ENCODE measurements around the gene SYCP1. TPM values are rescaled to one million over a fixed set of nuclear protein-coding genes. Genes with fewer than 3 reads are reported as not detected.

SYCP1 gene
- total RNA-seq, 1 experiment from 2014 or later, result not detected

GRCh38 chr1:114997510-114998289 is 143.0 kb downstream of the SYCP1 start:
- Histone ChIP-seq H2BK20ac (ENCODE audit: low read depth, low read length, poor library complexity, severe bottlenecking) (no peak overlapping the region), H2AFZ (ENCODE audit: low read length) (no peak overlapping the region), H3K23me2 (ENCODE audit: insufficient read length, low read depth, low read length, poor library complexity, severe bottlenecking) (no peaks in the 10 kb centered on the region), H3K27ac (ENCODE audit: insufficient read length, low read depth, low read length) (no peak overlapping the region), H4K5ac (ENCODE audit: insufficient read length, low read depth, low read length) (no peak overlapping the region), H3K23ac (ENCODE audit: insufficient read length, low read depth, low read length) (no peak overlapping the region), H3K27me3 (ENCODE audit: insufficient read depth, low read length) (no peaks in the 10 kb centered on the region), H3K18ac (ENCODE audit: insufficient read length, low read depth, low read length) (no peak overlapping the region), H4K8ac (replicated peaks; ENCODE audit: insufficient read length, low read depth, low read length) (no peak overlapping the region), H3K79me1 (ENCODE audit: insufficient read depth, low read depth, low read length, poor library complexity, severe bottlenecking) (no peaks in the 10 kb centered on the region), H2BK12ac (ENCODE audit: insufficient read length, low read depth, low read length) (no peak overlapping the region), H3K56ac (ENCODE audit: insufficient read length, low read depth, low read length) (no peak overlapping the region), H3K79me2 (ENCODE audit: insufficient read depth, low read length) (no peaks in the 10 kb centered on the region), H3K14ac (ENCODE audit: insufficient read depth, low read length) (no peak overlapping the region), H2BK120ac (ENCODE audit: low read depth, low read length, poor library complexity, severe bottlenecking) (no peak overlapping the region), H3K4ac (ENCODE audit: low read depth, low read length) (no peak overlapping the region), H4K91ac (ENCODE audit: insufficient read length, low read depth, low read length) (no peak overlapping the region), H3K9me3 (ENCODE audit: control insufficient read depth, low read depth, low read length) (no peaks in the 10 kb centered on the region), H3K9ac (ENCODE audit: extremely low read depth, insufficient read length, low read length) (no peak overlapping the region), H3K4me2 (ENCODE audit: insufficient read depth, insufficient read length, low read length) (no peak overlapping the region), H2BK5ac (ENCODE audit: insufficient read length, low read length) (no peak overlapping the region), H2BK15ac (ENCODE audit: low read depth, low read length) (no peak overlapping the region), H3T11ph (ENCODE audit: low read length) (no peak overlapping the region), H4K20me1 (ENCODE audit: control insufficient read depth, insufficient read depth, insufficient read length) (no peaks in the 10 kb centered on the region), H2AK5ac (ENCODE audit: insufficient read length, low read length) (no peak overlapping the region), H3K4me1 (ENCODE audit: insufficient read depth, low read length) (no peaks in the 10 kb centered on the region)
- 0 out of 4 replicates have a peak, but pooled peaks cover 0 to 2% of the 10 kb centered on the region in 2 experiments for H3K4me1 Mint-ChIP-seq
- no peak for TF ChIP-seq CTCF (conservative IDR thresholded peaks at IDR 0.05)
- peaks cover 9% of the 10 kb centered on the region for H3K27me3 Mint-ChIP-seq (ENCODE audit: low read depth)
- no peaks in the 10 kb centered on the region for H3K36me3 Mint-ChIP-seq (ENCODE audit: insufficient read depth in 1 of 3, low read depth in 3 of 3)
- DNase-seq, result no peak
- H3K27ac Mint-ChIP-seq, result no peak overlapping the region
- no peak overlapping the region for H3K4me3 Mint-ChIP-seq
- no peaks in the 10 kb centered on the region for H3K9me3 Mint-ChIP-seq

Data from H9 (cell line).